HepG2 (cell line): Measurements from ENCODE around the gene COA5. TPM values are rescaled to one million over a fixed set of nuclear protein-coding genes. Genes with fewer than 3 reads are reported as not detected.

Experiments used
- AHR ChIP-seq: IDR thresholded peaks from 2 replicates; pipeline ENCODE4 v1.6.1; 2018; ENCODE audit warnings: missing genetic modification reagents, missing compliant biosample characterization
- ARNT ChIP-seq: fragments of 450-650 bp; IDR thresholded peaks from 2 replicates; pipeline ENCODE4 v1.6.1; 2017
- BRD4 ChIP-seq: sonication (generic); formaldehyde crosslinking; IDR thresholded peaks from 2 replicates; pipeline ENCODE4 v1.4.0; 2020; ENCODE audit warnings: missing genetic modification reagents
- ETV6 ChIP-seq: sonication (generic); formaldehyde crosslinking; conservative IDR thresholded peaks from 2 replicates; pipeline ENCODE4 v1.4.0; 2020; ENCODE audit warnings: missing genetic modification reagents
- FOXK1 ChIP-seq: sonication (generic); formaldehyde crosslinking; IDR thresholded peaks from 2 replicates; pipeline ENCODE4 v1.4.0; 2020; ENCODE audit warnings: low read depth, missing genetic modification reagents, borderline replicate concordance
- GLI4 ChIP-seq: sonication (generic); formaldehyde crosslinking; IDR thresholded peaks from 2 replicates; pipeline ENCODE4 v1.5.1; 2020; ENCODE audit warnings: missing genetic modification reagents, mild to moderate bottlenecking, moderate library complexity, borderline replicate concordance
- HOXA9 ChIP-seq: sonication (generic); formaldehyde crosslinking; IDR thresholded peaks from 2 replicates; pipeline ENCODE4 v1.8.1; 2022; ENCODE audit warnings: missing genetic modification reagents, mild to moderate bottlenecking, moderate library complexity, borderline replicate concordance
- KDM3A ChIP-seq: IDR thresholded peaks from 2 replicates; pipeline ENCODE4 v1.6.1; 2018; ENCODE audit warnings: low read depth, missing compliant biosample characterization
- PHF8 ChIP-seq: sonication (generic); formaldehyde crosslinking; IDR thresholded peaks from 2 replicates; pipeline ENCODE4 v1.5.0; 2020; ENCODE audit warnings: missing genetic modification reagents
- RELA ChIP-seq: sonication (generic); formaldehyde crosslinking; IDR thresholded peaks from 2 replicates; pipeline ENCODE4 v1.4.0; 2020; ENCODE audit warnings: missing genetic modification reagents
- SMAD3 ChIP-seq: sonication (generic); formaldehyde crosslinking; IDR thresholded peaks from 2 replicates; pipeline ENCODE4 v1.4.0; 2020; ENCODE audit warnings: missing genetic modification reagents
- TAF1 ChIP-seq: sonication (generic); formaldehyde crosslinking; IDR thresholded peaks from 2 replicates; pipeline ENCODE4 v1.4.0; 2020; ENCODE audit warnings: missing genetic modification reagents
- YEATS2 ChIP-seq: sonication (generic); formaldehyde crosslinking; IDR thresholded peaks from 2 replicates; pipeline ENCODE4 v1.4.0; 2020; ENCODE audit warnings: missing genetic modification reagents, borderline replicate concordance
- ZMAT3 ChIP-seq: sonication (generic); formaldehyde crosslinking; conservative IDR thresholded peaks from 2 replicates; pipeline ENCODE4 v1.7.0; 2021; ENCODE audit warnings: missing genetic modification reagents
- ZNF10 ChIP-seq: sonication (generic); formaldehyde crosslinking; IDR thresholded peaks from 2 replicates; pipeline ENCODE4 v1.4.0; 2020; ENCODE audit warnings: mild to moderate bottlenecking, low read depth, missing genetic modification reagents, borderline replicate concordance
- ZNF335 ChIP-seq: sonication (generic); formaldehyde crosslinking; IDR thresholded peaks from 2 replicates; pipeline ENCODE4 v1.4.0; 2020; ENCODE audit warnings: missing genetic modification reagents
- ZNF615 ChIP-seq: sonication (generic); formaldehyde crosslinking; IDR thresholded peaks from 2 replicates; pipeline ENCODE4 v1.5.0; 2020; ENCODE audit warnings: mild to moderate bottlenecking, missing genetic modification reagents, borderline replicate concordance
- ZNF616 ChIP-seq: sonication (generic); formaldehyde crosslinking; IDR thresholded peaks from 2 replicates; pipeline ENCODE4 v1.5.0; 2020; ENCODE audit warnings: low read depth, mild to moderate bottlenecking, missing genetic modification reagents
- ZNF747 ChIP-seq: sonication (generic); formaldehyde crosslinking; IDR thresholded peaks from 2 replicates; pipeline ENCODE4 v1.8.1; 2023; ENCODE audit warnings: missing genetic modification reagents, mild to moderate bottlenecking, borderline replicate concordance
- ZNF775 ChIP-seq: sonication (generic); formaldehyde crosslinking; IDR thresholded peaks from 2 replicates; pipeline ENCODE4 v1.4.0; 2020; ENCODE audit warnings: missing genetic modification reagents, mild to moderate bottlenecking, moderate library complexity, borderline replicate concordance
- polyA plus RNA-seq, 8 experiments: library from polyadenylated mRNA; depleted of rRNA in 3 of 8; stranded (reverse) in 7 of 8; unstranded in 1 of 8; fragments of >200 nt; fragmentation: Illumina TruSeq in 4 of 8; extraction: Trizol in 4 of 8; gene quantifications; 2 replicates each; pipeline versions ENCODE4 v1.2.1 to v1.2.3, GENCODE V29; 2011 to 2016; ENCODE audit warnings: low read depth in 4 of 8, missing spikeins in 1 of 8, mixed read lengths in 1 of 8; ENCODE audit not compliant: insufficient read depth in 1 of 8
- total RNA-seq, 5 experiments: library from RNA; depleted of rRNA; stranded (reverse); fragments of >200 nt; fragmentation: Illumina TruSeq; extraction: Trizol; gene quantifications; 2 replicates each; pipeline ENCODE4 v1.2.3, GENCODE V29; 2016; ENCODE audit warnings: low read depth in 1 of 5
- TF ChIP-seq, protein P1 (sequence below): sonication (generic); formaldehyde crosslinking; IDR thresholded peaks from 2 replicates; pipeline ENCODE4 v1.9.0; 2022; ENCODE audit warnings: low read depth, missing genetic modification reagents
- TF ChIP-seq, protein P2 (sequence below): sonication (generic); formaldehyde crosslinking; IDR thresholded peaks from 2 replicates; pipeline ENCODE4 v1.4.0; 2020; ENCODE audit warnings: missing genetic modification reagents, borderline replicate concordance
- TF ChIP-seq, protein P3 (sequence below): sonication (generic); formaldehyde crosslinking; conservative IDR thresholded peaks from 2 replicates; pipeline ENCODE4 v1.5.0; 2020; ENCODE audit warnings: missing genetic modification reagents

Gene COA5
- total and polyA plus RNA-seq, 2 of the 13 experiments (the other 11 are each of a cell fraction or from before 2014, with no cell fraction given) = 43.6 to 64.5 TPM

DNA sequence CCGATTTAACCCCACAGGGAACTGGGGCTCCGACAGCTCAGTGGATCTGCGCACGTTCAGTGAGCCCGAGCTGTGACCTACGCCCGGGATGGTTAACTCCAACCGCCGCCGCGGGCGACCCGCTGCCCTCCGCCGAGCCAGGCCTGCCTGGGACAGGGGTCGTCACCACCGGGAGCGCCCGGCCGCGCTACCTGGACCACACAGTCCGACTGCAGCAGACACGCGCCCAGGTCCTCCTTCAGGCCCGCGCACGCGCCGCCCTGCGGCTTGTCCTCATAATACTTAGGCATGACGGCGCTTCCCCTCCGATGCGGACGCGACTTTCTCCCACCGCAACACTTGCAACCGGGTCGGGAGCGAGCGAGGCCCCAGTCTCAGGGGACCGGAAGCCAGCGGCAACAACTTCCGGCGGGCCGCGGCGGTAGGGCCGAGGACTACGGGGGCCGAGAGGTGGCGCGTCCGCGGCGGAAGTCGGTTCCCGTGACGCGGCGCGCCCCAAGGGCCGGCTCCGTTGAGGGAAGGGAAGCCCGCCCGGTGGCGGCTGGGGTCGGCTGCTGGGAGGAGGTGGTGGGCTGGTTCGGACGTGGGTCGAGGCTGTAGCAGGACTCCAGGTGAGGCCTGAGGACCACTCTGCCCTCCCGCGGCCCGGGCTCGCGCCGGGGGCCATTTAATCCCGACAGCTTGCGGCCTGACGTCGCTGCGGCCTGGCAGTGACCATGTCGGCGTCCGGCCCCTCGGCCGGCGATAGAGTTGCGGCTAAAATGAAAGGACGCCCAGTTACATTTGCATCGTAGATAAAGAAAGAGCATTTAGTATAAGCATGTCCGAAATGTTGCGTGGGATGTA lies at the start of gene COA5, which contains the start of gene UNC50 (continued):
- peak; percentile 80 for TF ChIP-seq SMAD3
- no peak; the same call in 1 of the 2 replicates for TF ChIP-seq ZNF747
- TF ChIP-seq PHF8 = peak; percentile 100
- TF ChIP-seq, protein P1, sequence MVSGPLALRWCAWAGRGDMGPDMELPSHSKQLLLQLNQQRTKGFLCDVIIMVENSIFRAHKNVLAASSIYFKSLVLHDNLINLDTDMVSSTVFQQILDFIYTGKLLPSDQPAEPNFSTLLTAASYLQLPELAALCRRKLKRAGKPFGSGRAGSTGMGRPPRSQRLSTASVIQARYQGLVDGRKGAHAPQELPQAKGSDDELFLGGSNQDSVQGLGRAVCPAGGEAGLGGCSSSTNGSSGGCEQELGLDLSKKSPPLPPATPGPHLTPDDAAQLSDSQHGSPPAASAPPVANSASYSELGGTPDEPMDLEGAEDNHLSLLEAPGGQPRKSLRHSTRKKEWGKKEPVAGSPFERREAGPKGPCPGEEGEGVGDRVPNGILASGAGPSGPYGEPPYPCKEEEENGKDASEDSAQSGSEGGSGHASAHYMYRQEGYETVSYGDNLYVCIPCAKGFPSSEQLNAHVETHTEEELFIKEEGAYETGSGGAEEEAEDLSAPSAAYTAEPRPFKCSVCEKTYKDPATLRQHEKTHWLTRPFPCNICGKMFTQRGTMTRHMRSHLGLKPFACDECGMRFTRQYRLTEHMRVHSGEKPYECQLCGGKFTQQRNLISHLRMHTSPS (CRISPR knock-in tag) = no peak; the same call in 1 of the 2 replicates
- peak; percentile 88 for TF ChIP-seq KDM3A (CRISPR knock-in tag)
- TF ChIP-seq BRD4 (CRISPR knock-in tag) = peak; percentile 97
- peak; percentile 92 for TF ChIP-seq ETV6 (CRISPR knock-in tag)
- no peak; the same call in 1 of the 2 replicates for TF ChIP-seq ZMAT3
- TF ChIP-seq HOXA9 (CRISPR knock-in tag) = peak; percentile 94; the same call in 1 of the 2 replicates
- TF ChIP-seq, protein P2, sequence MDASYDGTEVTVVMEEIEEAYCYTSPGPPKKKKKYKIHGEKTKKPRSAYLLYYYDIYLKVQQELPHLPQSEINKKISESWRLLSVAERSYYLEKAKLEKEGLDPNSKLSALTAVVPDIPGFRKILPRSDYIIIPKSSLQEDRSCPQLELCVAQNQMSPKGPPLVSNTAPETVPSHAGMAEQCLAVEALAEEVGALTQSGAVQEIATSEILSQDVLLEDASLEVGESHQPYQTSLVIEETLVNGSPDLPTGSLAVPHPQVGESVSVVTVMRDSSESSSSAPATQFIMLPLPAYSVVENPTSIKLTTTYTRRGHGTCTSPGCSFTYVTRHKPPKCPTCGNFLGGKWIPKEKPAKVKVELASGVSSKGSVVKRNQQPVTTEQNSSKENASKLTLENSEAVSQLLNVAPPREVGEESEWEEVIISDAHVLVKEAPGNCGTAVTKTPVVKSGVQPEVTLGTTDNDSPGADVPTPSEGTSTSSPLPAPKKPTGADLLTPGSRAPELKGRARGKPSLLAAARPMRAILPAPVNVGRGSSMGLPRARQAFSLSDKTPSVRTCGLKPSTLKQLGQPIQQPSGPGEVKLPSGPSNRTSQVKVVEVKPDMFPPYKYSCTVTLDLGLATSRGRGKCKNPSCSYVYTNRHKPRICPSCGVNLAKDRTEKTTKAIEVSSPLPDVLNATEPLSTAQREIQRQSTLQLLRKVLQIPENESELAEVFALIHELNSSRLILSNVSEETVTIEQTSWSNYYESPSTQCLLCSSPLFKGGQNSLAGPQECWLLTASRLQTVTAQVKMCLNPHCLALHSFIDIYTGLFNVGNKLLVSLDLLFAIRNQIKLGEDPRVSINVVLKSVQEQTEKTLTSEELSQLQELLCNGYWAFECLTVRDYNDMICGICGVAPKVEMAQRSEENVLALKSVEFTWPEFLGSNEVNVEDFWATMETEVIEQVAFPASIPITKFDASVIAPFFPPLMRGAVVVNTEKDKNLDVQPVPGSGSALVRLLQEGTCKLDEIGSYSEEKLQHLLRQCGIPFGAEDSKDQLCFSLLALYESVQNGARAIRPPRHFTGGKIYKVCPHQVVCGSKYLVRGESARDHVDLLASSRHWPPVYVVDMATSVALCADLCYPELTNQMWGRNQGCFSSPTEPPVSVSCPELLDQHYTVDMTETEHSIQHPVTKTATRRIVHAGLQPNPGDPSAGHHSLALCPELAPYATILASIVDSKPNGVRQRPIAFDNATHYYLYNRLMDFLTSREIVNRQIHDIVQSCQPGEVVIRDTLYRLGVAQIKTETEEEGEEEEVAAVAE (CRISPR knock-in tag) = peak; percentile 80
- TF ChIP-seq, protein P3, sequence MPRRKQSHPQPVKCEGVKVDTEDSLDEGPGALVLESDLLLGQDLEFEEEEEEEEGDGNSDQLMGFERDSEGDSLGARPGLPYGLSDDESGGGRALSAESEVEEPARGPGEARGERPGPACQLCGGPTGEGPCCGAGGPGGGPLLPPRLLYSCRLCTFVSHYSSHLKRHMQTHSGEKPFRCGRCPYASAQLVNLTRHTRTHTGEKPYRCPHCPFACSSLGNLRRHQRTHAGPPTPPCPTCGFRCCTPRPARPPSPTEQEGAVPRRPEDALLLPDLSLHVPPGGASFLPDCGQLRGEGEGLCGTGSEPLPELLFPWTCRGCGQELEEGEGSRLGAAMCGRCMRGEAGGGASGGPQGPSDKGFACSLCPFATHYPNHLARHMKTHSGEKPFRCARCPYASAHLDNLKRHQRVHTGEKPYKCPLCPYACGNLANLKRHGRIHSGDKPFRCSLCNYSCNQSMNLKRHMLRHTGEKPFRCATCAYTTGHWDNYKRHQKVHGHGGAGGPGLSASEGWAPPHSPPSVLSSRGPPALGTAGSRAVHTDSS (CRISPR knock-in tag) = no peak
- peak; percentile 97 for TF ChIP-seq FOXK1
- TF ChIP-seq ZNF10 (CRISPR knock-in tag) = no peak
- TF ChIP-seq ZNF335 (CRISPR knock-in tag) = peak; percentile 79; the same call in 1 of the 2 replicates
- TF ChIP-seq ZNF616 (CRISPR knock-in tag) = peak; percentile 96; the same call in 1 of the 2 replicates
- TF ChIP-seq AHR (CRISPR knock-in tag) = peak; percentile 82
- peak; percentile 97 for TF ChIP-seq ZNF615
- peak; percentile 99 for TF ChIP-seq YEATS2 (CRISPR knock-in tag)
- 0 out of 2 replicates have a peak, but pooled peaks have one; percentile 81 for TF ChIP-seq RELA
- TF ChIP-seq ARNT = no peak
- peak; percentile 99 for TF ChIP-seq GLI4 (CRISPR knock-in tag)
- TF ChIP-seq ZNF775 (CRISPR knock-in tag) = no peak
- TF ChIP-seq TAF1 (CRISPR knock-in tag) = peak; percentile 99
